Stimulated activated naive CD4-positive, alpha-beta T cell (primary cell): ENCODE results near the gene ZDHHC14.
"Not testable (repeated sequence)": the region's sequence is repeated elsewhere in the genome, so short reads cannot be mapped to it uniquely, and the experiment has no call there.

Source experiments
- DNase-seq, 6 experiments: peaks; one replicate each; lab custom pipeline; 2025; lab: John Stamatoyannopoulos, UW

Gene ZDHHC14

DNA sequence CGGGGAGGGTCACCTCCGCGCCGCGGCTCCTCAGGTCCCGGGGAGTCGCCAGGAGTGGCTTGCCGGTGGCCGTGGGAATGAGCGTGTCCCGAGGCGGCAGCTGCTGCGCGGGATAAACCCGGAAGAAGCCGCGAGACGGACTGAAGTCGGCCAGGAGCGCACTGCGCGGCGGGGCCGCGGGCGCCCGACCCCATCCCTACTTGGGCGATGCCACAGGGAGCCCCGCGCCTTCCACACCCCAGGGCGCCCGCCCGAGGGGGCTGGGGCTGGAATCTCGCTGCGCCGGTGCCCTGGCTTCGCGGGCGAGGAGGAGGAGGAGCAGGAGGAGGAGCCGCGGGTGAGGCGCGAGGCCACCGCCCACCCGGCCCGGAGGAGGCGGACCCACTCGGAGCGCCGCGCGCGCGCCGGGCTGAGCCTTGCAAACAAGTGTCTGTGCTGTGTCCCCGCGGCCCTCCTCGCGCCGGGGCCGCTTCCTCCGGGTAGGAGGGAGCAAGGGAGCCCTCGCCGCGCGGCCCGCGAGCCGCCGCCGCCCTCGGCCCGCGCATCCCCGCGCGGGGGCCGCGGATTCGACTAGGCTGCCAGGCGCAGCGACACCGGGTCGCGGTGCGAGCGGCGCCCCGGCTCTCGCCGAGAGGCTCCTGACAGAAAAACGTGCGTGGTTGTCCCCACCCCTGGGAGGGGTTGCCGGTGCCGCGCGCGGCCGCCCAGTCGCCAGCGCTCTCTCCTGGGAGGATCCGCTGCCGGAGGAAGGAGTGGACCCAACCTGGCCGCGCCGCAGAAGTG lies at the start of gene ZDHHC14:
TSS of gene ZDHHC14 (plus strand) at position 412 of the 783 bp plus-strand sequence.
- peak; percentile 70 to 89 (median 84) for DNase-seq

DNA sequence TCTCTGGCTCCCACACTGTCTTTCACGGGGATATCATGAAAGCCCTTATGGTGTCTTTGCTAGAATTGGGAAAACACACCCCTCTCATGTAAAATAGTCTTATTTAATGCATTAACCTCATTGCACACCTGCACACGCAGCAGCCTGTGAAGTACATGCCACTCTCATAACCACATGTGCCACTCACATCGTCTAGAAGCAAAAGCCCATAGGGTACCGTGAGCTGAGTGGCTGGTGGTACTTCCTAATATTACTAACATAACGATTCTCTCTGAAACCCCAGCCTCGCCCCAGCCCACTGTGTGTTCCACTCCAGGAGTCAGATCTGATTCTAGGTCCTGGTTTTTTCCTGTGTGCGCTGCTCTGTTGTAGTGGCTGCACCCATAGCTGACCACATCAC lies 48.2 kb upstream of the ZDHHC14 start:
- DNase-seq: no peak

DNA sequence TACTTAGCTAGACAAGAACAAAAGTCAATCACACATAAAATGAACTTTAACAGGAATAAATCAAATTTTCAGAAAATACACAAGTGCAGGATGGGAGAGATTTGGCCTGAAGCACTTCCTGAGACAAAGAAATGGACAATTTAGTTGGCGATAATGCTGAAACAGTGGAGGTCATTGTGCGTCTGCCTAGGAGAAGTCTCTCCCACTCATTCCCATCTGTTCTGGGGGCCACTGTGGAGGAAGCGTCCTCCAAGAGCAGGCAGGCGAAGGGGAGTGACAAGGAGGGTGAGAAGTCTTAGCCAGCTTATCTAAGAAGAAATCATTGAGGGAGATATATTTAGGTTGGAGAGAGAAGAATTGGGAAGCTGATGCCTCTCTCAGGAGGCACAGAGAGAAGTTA lies 47.5 kb upstream of the ZDHHC14 start:
- DNase-seq: no peak

DNA sequence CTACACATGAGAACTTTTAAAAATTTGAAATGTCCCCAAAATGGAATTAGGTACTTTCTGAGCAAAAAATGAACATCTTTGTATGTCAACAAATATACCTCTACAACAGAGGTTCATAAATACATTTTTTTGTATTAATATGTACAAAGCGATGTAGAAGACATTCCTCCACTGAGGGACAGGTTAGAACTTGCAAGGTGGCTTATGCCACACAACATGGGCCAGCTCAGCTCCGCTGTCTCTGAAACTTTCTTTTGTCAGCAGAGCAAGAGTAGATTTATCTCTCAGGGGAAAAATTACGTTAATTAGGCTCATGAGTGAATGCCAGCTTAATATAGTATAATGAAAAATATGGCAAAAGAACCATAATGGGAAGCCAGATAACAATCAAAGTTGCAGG lies 47.0 kb upstream of the ZDHHC14 start:
- no peak for DNase-seq

DNA sequence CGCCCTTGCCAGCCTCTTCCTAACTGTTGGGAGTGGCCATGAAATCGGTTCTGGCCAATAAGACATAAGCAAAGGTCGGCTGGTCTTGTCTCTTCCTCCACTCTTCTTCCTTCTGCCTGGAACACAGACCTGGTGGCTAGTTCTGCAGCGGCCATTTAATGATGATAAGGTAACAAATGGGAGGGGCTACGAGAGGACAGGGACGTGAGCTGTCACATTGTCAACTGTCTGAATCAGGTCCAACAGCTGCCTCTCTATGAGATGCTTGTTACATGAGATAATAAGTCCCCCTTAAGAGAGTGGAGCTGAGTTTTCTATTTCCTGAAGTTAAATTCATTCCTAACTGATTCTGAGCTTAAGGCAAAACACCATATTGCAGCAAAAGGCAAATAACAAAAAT lies 45.2 kb upstream of the ZDHHC14 start:
- DNase-seq: no peak

DNA sequence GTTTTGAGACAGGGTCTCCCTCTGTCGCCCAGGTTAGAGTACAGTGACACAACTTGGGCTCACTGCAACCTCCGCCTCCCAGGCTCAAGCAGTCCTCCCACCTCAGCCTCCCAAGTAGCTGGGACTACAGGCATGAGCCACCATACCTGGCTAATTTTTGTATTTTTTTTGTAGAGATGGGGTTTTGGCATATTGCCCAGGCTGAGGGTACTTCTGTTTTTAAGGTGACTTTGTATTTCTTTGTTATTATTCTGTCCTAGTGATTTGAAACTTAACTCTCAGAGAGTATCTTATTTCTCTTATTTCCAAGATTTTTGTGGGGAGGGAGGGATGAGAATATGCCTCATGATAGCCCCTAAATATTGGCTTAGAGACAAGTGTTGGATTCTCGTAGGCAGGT lies 43.7 kb upstream of the ZDHHC14 start:
- not testable (repeated sequence) for DNase-seq

DNA sequence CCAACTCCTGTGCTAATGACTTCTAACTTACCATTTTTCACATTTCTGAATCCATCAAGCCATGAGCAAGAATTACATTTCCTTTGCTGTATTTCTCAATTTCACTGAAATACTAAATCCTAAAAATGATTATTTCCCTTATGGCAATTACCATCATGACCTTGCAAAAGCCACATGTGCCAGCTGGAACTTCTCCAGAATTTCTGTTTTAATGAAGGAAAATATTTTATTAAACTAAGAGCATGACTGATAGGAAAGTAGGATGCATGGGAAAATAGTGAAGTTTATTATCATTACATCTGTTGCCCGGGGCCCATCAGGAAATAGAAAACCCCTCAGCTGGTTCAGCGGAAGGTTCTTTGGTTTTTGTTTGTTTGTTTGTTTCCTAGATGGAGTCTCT lies 43.2 kb upstream of the ZDHHC14 start:
- no peak for DNase-seq

DNA sequence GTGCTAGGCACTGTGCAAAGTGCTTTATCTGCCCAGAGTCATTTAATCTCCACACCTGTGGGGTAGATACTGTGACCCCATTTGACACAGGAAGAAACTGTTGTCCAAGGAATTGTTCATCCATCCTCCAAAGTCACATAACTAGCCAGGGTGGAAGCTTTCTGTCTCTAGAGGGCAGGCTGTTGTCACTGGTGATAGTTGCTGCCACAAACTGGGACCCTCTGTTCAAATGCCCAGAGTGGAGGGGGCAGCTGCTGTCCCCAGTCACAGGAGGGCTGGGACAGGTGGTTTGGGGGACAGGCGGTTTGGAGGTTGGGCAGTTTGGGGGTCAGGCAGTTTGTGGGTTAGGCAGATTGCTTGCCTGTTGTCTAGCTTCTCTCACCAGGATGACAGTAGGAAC lies 41.6 kb upstream of the ZDHHC14 start:
- DNase-seq: no peak

DNA sequence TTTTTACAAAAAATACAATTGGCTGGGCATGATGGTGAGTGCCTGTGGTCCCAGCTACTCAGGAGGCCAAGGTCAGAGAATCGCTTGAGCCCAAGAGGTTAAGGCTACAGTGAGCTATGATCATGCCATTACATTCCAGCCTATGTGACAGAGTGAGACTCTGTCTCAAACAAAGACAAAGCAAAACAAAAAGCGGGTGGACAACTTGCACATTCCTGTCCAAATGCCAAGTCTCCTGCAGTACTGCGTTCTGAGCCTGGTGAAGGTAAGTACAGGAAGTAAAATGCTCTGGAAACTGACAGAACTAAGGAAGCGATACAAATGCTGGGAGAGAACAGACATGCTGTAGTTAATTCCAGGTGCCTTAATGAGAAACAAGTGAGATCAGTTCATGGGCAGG lies 37.3 kb upstream of the ZDHHC14 start:
- no peak for DNase-seq

DNA sequence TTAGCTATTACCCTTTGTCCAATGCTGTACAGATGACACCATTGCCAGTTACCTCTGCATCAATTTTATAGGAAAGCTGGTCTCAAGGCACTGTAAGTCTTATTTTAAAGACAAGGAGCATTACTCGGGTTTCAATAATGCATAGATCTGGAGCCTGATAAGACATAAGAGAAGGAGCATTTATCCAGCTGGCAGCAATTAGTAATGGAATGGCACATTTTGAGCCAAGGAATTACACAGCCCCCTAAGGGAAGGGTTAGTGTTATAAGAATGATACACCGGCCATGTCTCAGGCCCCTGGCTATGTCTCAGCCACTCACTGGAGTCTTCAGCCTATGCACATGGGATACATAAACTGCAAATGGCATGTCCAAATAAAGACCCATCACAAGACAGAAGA lies 34.6 kb upstream of the ZDHHC14 start:
- DNase-seq: no peak

DNA sequence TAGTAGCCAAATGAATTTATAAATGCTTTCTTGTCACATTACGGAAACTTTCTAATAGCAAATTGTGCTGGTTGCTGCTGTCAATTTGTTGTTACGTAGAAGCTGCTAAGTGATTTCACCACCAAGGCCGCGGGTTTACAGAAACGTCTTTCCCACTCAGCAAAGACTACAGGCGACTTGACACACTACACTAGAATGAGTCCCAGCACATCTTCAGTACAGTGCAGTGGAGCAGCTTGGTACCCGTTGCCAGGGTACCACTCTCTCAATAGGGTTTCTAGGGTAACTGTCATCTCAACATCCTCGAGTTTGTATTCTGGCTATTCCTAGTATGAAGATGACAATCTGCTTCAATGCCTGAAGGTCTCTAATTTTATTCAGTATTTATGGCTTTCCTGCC lies 22.7 kb upstream of the ZDHHC14 start:
- no peak for DNase-seq

DNA sequence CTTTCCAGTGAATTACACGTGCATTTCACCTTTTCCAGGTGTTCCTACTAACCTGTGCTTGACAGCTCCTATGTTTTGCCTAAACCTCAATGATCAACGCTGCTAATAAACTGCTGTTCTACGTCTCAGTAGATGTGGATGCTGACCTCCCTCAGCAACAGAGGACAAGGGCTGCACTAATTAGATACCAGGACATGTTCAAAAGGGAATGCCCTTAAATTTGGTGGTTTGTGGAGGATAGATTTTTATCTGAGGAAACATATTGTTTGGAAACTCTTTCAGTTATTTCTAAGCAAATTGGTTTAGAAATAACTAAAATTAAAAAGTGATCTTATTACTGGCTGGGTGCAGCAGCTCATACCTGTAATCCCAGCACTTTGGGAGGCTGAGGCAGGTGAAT lies 19.1 kb upstream of the ZDHHC14 start:
- DNase-seq: no peak

DNA sequence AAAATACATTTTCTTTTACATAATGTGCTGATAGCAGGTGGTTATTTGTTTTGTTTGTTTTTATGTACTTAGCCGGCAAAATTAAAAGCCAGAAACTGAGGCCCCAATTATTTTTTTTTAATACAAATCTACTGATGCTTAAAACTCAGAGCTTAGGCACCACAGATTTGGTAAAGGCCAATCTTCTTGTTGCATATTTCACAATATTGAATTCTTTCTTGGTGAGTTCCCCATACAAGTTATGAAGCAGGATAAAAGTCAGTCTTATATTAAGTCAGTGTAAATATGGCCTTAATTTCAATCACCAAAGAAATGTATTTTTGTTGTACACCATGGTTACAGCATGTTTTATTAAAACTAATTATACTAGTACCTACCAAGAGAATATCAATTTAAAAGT lies 16.3 kb upstream of the ZDHHC14 start:
- DNase-seq: no peak

DNA sequence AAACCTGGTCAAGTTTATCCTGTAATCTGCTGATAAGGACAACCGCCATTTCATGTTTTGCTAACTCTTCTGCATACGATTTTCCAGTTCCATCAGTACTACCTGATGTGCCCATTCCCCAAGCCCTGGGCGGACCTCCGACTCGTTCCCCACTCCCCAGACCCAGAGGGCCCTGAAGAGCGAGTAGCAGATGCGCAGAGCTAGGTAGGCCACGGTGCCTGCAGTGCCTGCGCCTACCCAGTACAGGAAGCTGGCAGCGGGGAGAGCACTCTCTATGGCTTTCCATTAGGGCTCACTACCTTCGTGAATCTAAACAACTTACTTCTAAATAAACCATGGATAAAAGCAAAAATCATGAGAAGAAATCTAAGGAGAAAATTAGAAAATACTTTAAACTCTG lies 14.3 kb upstream of the ZDHHC14 start:
- DNase-seq: no peak

DNA sequence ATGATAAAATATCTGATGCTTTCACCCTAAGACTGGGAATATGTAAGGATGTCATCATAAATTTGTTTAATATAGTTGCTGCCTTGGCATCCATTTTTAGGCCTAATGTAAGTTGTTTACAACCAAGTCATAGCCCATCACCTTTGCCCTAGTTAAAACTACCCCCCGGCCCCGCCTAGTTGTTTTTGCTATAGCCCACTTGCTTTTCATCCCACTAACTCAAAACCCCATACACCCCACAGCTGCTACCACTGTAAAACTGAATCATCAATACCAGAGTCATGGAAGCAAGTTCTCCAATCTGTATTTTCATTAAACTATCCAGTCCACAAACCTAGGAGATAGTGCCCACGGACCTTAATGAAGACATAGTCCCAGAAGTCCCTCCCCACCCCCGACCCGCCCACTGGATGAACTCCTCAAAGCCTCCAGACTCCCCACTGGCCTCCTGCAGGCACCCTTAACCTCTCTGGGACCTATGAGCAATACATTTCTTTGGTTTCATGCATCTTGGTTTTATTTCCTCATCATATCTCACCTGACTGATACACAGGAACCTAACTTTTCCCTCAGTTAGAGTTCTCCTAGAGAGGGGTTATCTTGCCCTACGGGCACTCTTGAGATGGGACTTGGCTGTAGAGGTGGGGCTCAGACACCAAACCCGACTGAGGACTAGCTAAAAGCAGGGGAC lies 12.5 kb upstream of the ZDHHC14 start:
- no peak for DNase-seq

DNA sequence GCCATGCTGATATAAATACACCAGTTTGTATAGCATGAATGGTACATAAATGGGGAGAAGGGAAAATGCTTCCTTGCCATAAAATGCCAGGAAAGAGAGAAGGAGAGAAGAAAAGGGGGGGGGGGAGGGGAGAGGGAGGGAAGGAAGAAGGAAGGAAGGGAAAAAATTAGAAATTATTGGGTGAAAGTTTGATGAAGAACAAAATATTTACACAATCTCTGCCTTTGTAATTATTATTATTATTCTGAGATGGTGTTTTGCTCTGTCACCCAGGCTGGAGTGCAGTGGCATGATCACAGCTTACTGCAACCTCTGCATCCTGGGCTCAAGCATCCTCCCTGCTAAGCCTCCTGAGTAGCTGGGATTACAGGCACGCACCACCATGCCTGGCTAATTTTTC lies 10.2 kb upstream of the ZDHHC14 start:
- no peak for DNase-seq

DNA sequence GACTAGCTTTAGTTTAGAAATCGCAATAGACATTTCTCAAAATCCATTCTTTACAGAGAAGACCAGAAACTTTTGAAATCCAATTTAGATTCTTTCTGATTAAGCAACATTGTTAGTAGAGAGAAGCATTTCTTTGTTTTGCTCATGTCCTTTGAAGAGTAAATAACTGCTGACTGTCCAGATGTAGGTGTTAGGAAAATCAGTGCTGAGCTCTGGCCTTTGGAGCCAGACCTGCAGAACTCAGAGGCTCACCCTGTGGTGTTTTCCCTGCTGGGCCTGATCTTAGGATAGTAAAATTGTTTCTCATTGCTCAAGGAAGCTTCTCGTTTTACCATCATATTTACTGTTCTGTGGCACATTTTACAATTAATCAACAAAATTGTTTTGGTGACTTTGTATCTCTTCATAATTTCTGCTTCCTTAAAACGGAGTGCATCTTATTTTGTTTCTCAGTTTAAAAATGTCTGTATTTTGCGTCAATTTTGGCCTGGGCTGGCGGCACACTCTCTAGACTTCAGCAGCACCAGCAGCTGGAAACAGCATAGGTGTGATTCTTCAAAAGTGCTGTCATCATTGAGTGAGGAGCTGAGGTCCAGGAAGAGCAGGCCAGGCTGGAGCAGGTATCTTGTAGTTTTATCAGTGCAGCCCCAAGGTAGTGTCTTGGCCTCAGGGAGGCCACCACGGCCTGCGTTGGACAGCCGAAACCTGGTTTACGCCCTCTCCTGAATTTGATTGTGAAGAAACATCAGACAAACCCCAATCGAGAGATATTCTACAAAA lies 8.3 kb upstream of the ZDHHC14 start:
- DNase-seq: no peak

DNA sequence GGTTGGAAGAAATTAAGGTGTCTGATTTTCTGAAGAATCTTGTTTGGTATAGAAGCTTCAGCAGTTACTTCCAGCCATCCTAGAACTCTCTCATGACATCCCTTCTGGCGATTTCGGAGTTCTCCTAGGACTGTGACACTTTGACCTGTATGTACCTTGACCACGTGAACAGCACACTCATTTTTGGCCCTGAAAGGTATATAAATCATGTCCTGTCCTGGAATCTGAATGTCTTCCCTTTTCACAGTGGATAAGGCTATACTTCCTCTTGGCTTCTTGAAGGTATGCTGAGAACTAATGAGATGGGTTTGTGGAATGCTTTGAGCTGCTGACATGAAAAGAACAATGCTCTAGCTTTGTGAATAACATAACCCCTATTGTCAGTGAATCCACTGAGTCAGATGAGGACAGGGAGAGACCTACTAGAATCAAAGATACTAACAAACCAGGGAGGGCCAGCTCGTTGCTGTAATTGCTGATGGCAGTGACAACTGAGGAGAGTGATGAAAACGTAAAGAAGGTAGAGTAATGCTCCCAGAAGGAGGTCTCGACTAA lies 6.0 kb upstream of the ZDHHC14 start:
- no peak for DNase-seq

DNA sequence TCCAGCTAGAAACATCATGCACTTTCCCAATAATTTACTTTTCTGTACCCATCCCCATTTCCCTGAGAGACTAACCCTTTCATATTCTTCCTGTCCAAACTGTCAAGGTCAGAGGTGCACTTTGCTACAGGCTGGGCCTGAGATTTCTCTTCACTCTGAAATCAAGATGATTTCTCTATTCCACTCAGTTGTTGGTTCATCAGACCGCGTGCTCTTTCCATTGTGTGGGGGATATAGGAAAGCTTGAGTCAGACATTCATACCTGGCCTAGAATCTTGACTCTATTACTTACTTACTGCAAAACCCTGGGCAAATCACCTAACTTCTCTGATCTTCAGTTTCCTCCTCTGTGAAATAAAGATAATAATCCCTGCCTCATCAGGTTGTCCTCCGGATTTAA lies 4.7 kb upstream of the ZDHHC14 start:
- DNase-seq: no peak

DNA sequence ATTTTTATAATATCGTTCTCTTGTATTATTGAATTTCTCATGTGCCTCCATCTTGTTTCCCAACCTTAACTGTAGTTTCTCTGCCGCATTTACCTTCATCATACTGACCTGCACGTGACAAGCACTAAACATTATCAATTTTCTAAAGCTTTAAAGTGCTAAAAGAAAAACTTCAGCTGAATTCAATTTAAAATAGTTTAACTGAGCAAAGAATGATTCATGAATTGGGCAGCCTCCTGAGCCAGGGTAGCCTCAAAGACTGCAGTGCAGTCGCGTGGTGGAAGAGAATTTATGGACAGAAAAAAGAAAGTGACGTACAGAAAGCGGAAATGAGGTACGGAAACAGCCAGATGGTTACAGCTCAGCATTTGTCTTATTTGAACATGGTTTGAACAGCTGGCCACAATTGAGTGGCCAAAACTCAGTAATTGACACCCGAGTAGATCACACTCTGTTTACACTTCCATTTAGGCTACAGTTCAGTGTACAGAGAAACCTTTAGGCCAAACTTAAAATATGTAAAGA lies 4.2 kb upstream of the ZDHHC14 start:
- DNase-seq: no peak

DNA sequence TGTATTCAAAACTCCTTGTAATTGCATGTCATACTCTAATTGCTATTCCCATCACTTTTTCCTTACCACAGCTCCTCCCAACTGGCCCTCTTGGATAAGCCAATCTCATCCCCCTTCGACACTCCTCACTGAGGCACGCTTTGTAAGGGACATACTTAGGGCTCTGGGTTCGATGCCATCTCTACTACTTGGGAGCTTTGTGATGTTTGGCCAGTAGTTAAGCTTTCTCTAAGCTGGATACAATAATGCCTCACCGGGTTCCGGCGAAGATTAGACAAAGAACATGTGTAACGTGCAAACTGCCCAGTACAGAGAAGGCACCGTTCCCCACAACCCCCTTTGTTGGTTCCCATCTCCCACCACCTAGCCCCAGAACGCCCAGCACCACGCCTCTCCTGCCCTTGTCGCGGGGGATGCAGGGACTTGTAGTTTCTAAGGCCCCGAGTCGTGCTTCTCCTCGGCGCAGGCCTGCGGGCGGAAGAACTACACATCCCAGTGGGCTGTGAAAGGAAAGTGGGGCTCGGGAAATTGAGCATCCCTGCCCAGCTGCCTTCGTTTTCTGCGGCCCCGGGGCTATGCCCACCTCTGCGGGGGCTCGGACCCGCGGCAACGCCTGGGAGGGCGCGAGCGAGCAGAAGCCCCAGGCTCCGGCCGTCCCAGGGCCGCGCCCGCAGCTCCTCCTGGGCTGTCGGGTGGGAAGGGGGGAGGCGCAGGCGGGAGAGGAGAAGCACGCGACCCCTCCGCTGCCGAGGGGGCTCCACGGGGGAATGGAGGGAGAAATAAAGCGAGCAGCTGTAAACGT lies 1.1 kb upstream of the ZDHHC14 start:
- peak; percentile 70 to 84 (median 80) for DNase-seq

DNA sequence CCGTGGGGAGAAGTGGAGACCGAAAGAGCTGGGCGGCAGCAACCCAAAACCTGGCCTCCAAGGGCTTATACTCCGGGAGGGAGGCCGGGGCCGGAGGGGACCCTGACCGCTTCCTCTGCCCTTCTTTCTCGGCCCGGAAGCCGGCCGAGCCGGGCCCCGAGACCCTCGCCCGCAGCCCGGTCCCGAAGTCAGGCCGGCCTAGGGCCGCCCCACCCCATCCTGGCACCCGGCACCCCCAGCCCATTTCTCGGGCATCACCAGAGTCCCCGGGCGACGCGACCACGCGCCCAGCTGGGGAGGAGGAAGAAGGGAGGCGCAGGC lies 572 bp upstream of the ZDHHC14 start:
- DNase-seq: no peak
